ENCODE measurements around the gene TBXA2R. TPM values are rescaled to one million over a fixed set of nuclear protein-coding genes. Genes with fewer than 3 reads are reported as not detected.

Gene TBXA2R
- polyA plus RNA-seq, 1 donor (not counting 4 experiments of a cell fraction or from before 2014, with no cell fraction given) = not detected

GRCh38 chr19:3620817-3621547 is 14.3 kb upstream of the TBXA2R start:
- Histone ChIP-seq H3K9me3 (ENCODE audit: control insufficient read depth, low read depth, low read length) (no peaks in the 10 kb centered on the region), H3K79me2 (ENCODE audit: control insufficient read depth, insufficient read depth, low read length) (peaks cover 25% of the 10 kb centered on the region), H3K27ac (ENCODE audit: control insufficient read depth, insufficient read depth, low read length) (no peak overlapping the region), H3K4me3 (ENCODE audit: control insufficient read depth in 2 of 3, extremely low read depth in 1 of 3, insufficient read depth in 2 of 3, low read depth in 1 of 3, low read length in 3 of 3) (no peak overlapping the region), H3K36me3 (ENCODE audit: control insufficient read depth in 2 of 2, extremely low read depth in 1 of 2, insufficient read depth in 2 of 2, low read length in 2 of 2) (peaks cover 3 to 19% of the 10 kb centered on the region in 2 experiments), H3K9ac (ENCODE audit: control insufficient read depth, extremely low read depth, insufficient read depth, low read length) (no peak overlapping the region), H2AFZ (ENCODE audit: control insufficient read depth, low read length) (no peak overlapping the region), H3K9me1 (ENCODE audit: control insufficient read depth, extremely low read depth, insufficient read depth, low read length) (no peaks in the 10 kb centered on the region), H3K4me2 (ENCODE audit: control insufficient read depth, extremely low read depth, insufficient read depth, low read depth, low read length) (no peak overlapping the region), H3K27me3 (ENCODE audit: control insufficient read depth, extremely low read depth, insufficient read depth, low read length) (no peaks in the 10 kb centered on the region), H3K4me1 (ENCODE audit: control insufficient read depth, extremely low read depth, insufficient read depth, low read length) (peaks cover 13% of the 10 kb centered on the region), H4K20me1 (ENCODE audit: control insufficient read depth, extremely low read depth, insufficient read depth, low read length) (no peaks in the 10 kb centered on the region)
- dilution Hi-C loops (cut with MboI; ENCODE audit: extremely low pct_ligation_motif_present, low sequenced_read_pairs) = no loop called here
- DNase-seq (ENCODE audit: low read depth, low spot score) (no peak), FAIRE-seq (no peak)
- TF ChIP-seq EZH2 (IDR thresholded peaks at IDR 0.05; ENCODE audit: low read length) = no peak
- TF ChIP-seq, protein P1, sequence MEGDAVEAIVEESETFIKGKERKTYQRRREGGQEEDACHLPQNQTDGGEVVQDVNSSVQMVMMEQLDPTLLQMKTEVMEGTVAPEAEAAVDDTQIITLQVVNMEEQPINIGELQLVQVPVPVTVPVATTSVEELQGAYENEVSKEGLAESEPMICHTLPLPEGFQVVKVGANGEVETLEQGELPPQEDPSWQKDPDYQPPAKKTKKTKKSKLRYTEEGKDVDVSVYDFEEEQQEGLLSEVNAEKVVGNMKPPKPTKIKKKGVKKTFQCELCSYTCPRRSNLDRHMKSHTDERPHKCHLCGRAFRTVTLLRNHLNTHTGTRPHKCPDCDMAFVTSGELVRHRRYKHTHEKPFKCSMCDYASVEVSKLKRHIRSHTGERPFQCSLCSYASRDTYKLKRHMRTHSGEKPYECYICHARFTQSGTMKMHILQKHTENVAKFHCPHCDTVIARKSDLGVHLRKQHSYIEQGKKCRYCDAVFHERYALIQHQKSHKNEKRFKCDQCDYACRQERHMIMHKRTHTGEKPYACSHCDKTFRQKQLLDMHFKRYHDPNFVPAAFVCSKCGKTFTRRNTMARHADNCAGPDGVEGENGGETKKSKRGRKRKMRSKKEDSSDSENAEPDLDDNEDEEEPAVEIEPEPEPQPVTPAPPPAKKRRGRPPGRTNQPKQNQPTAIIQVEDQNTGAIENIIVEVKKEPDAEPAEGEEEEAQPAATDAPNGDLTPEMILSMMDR (optimal IDR thresholded peaks at IDR 0.05 in 1 of 3, IDR thresholded peaks at IDR 0.05 in 1 of 3, conservative IDR thresholded peaks at IDR 0.05 in 1 of 3; ENCODE audit: extremely low read depth in 1 of 3, insufficient read depth in 2 of 3, low read length in 3 of 3) = no peak

DNA sequence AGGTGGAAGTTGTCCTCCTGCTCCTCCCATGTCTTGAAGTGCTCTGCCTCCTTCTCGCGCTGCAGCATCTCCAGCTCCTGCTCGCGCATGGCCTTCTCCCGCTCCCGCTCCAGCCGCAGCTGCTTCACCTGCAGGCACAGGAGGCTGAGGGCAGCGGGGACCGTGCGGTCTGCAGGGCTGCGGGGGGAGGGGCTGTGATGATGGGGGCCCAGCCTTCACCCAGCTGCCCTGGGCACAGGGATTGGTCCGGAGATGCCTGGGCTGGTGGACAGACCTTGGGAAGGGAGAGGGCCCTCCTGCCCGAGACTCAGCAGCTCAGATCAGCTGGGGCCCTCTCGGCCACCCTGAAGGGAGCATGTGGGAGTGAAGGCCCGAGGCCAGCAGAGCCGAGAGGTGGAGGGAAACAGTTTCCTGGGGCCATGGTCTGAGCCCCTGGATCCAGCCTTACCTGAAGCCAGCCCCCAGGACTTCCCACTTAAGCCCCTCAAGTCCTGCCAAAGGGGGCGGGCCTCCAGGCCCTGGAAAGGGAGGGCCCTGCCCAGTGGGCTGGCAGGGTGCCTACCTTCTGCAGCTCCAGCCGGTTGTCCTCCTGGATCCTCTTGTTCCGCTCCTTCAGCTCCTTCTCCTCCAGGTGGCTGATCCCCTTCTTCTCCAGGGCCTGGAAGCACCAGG is 13.6 kb upstream of the TBXA2R start:
- H2AFZ ChIP-seq (ENCODE audit: control insufficient read depth, low read length) = no peak overlapping the region
- H3K27me3 ChIP-seq (ENCODE audit: control insufficient read depth, extremely low read depth, insufficient read depth, low read length) = no peaks in the 10 kb centered on the region
- no peak overlapping the region for H3K4me3 ChIP-seq (ENCODE audit: control insufficient read depth in 2 of 3, extremely low read depth in 1 of 3, insufficient read depth in 2 of 3, low read depth in 1 of 3, low read length in 3 of 3)
- peaks cover 9% of the 10 kb centered on the region for H3K4me1 ChIP-seq (ENCODE audit: control insufficient read depth, extremely low read depth, insufficient read depth, low read length)
- dilution Hi-C loops (cut with MboI; ENCODE audit: extremely low pct_ligation_motif_present, low sequenced_read_pairs) = no loop called here
- H4K20me1 ChIP-seq (ENCODE audit: control insufficient read depth, extremely low read depth, insufficient read depth, low read length) = no peaks in the 10 kb centered on the region
- H3K9ac ChIP-seq (ENCODE audit: control insufficient read depth, extremely low read depth, insufficient read depth, low read length) = no peak overlapping the region
- no peak for DNase-seq (ENCODE audit: low read depth, low spot score)
- no peak for FAIRE-seq
- H3K79me2 ChIP-seq (ENCODE audit: control insufficient read depth, insufficient read depth, low read length) = peaks cover 18% of the 10 kb centered on the region
- TF ChIP-seq EZH2 (IDR thresholded peaks at IDR 0.05; ENCODE audit: low read length) = no peak
- TF ChIP-seq, protein P1 (optimal IDR thresholded peaks at IDR 0.05 in 1 of 3, IDR thresholded peaks at IDR 0.05 in 1 of 3, conservative IDR thresholded peaks at IDR 0.05 in 1 of 3; ENCODE audit: extremely low read depth in 1 of 3, insufficient read depth in 2 of 3, low read length in 3 of 3) = no peak
- no peaks in the 10 kb centered on the region for H3K9me1 ChIP-seq (ENCODE audit: control insufficient read depth, extremely low read depth, insufficient read depth, low read length)
- H3K4me2 ChIP-seq (ENCODE audit: control insufficient read depth, extremely low read depth, insufficient read depth, low read depth, low read length) = no peak overlapping the region
- H3K36me3 ChIP-seq (ENCODE audit: control insufficient read depth in 2 of 2, extremely low read depth in 1 of 2, insufficient read depth in 2 of 2, low read length in 2 of 2) = peaks cover 3 to 19% of the 10 kb centered on the region in 2 experiments
- H3K27ac ChIP-seq (ENCODE audit: control insufficient read depth, insufficient read depth, low read length) = no peak overlapping the region
- H3K9me3 ChIP-seq (ENCODE audit: control insufficient read depth, low read depth, low read length) = no peaks in the 10 kb centered on the region

Measured in keratinocyte (primary cell).